HL-60 (cell line): ENCODE measurements around the gene FNIP2.
A peak's percentile ranks its signal among the peaks of the same experiment; 100 is the strongest.

Experiments
- GABPA ChIP-seq: IDR thresholded peaks from 2 replicates; pipeline ENCODE4 v1.6.1; 2012; ENCODE audit warnings: low read depth
- POLR2AphosphoS5 ChIP-seq: IDR thresholded peaks from 2 replicates; pipeline ENCODE4 v1.6.1; 2012; ENCODE audit warnings: low read depth
- SPI1 ChIP-seq: IDR thresholded peaks from 2 replicates; pipeline ENCODE4 v1.6.1; 2012; ENCODE audit warnings: low read depth, mild to moderate bottlenecking, borderline replicate concordance
- TF ChIP-seq, protein P1 (sequence below): IDR thresholded peaks from one replicate; pipeline ENCODE4 v1.5.1; 2011; ENCODE audit warnings: low read length, control low read depth, inconsistent platforms; ENCODE audit not compliant: insufficient read depth
- TF ChIP-seq, protein P2 (sequence below): IDR thresholded peaks from 2 replicates; pipeline ENCODE4 v1.6.1; 2012; ENCODE audit warnings: low read depth; ENCODE audit not compliant: insufficient replicate concordance

DNA sequence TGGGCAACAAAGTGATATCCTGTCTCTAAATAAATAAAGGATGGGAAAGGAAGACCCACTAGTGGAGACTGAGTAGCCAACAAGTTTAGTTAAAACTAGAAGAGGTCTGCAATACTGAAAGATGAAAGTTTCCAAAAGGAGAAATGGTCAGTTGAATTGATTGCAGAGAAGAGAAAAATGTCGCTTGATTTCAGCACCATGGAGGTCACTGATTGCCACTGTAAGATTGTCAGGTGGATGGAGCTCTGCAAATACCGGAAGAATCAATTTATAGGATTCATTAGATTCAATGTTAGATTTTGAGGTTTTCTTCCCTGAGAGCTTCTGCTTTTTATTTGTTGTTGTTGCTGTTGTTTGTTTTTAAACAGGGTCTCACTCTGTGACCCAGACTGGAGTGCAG lies 5.4 kb upstream of the FNIP2 start:
- no peak for TF ChIP-seq POLR2AphosphoS5
- TF ChIP-seq, protein P1, sequence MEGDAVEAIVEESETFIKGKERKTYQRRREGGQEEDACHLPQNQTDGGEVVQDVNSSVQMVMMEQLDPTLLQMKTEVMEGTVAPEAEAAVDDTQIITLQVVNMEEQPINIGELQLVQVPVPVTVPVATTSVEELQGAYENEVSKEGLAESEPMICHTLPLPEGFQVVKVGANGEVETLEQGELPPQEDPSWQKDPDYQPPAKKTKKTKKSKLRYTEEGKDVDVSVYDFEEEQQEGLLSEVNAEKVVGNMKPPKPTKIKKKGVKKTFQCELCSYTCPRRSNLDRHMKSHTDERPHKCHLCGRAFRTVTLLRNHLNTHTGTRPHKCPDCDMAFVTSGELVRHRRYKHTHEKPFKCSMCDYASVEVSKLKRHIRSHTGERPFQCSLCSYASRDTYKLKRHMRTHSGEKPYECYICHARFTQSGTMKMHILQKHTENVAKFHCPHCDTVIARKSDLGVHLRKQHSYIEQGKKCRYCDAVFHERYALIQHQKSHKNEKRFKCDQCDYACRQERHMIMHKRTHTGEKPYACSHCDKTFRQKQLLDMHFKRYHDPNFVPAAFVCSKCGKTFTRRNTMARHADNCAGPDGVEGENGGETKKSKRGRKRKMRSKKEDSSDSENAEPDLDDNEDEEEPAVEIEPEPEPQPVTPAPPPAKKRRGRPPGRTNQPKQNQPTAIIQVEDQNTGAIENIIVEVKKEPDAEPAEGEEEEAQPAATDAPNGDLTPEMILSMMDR: no peak
- TF ChIP-seq, protein P2, sequence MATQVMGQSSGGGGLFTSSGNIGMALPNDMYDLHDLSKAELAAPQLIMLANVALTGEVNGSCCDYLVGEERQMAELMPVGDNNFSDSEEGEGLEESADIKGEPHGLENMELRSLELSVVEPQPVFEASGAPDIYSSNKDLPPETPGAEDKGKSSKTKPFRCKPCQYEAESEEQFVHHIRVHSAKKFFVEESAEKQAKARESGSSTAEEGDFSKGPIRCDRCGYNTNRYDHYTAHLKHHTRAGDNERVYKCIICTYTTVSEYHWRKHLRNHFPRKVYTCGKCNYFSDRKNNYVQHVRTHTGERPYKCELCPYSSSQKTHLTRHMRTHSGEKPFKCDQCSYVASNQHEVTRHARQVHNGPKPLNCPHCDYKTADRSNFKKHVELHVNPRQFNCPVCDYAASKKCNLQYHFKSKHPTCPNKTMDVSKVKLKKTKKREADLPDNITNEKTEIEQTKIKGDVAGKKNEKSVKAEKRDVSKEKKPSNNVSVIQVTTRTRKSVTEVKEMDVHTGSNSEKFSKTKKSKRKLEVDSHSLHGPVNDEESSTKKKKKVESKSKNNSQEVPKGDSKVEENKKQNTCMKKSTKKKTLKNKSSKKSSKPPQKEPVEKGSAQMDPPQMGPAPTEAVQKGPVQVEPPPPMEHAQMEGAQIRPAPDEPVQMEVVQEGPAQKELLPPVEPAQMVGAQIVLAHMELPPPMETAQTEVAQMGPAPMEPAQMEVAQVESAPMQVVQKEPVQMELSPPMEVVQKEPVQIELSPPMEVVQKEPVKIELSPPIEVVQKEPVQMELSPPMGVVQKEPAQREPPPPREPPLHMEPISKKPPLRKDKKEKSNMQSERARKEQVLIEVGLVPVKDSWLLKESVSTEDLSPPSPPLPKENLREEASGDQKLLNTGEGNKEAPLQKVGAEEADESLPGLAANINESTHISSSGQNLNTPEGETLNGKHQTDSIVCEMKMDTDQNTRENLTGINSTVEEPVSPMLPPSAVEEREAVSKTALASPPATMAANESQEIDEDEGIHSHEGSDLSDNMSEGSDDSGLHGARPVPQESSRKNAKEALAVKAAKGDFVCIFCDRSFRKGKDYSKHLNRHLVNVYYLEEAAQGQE: peak; percentile 83
- TF ChIP-seq SPI1: no peak
- TF ChIP-seq GABPA: no peak
